ENCODE results near the gene ZXDC. TPM values are rescaled to one million over a fixed set of nuclear protein-coding genes. Genes with fewer than 3 reads are reported as not detected.
A peak's percentile ranks its signal among the peaks of the same experiment; 100 is the strongest.

The ZXDC gene
- total RNA-seq, 1 experiment from 2014 or later = 33.3 TPM

- ChIA-PET CTCF (no interaction called here), POLR2A (no interaction called here)
- Histone ChIP-seq H3K9me3 (ENCODE audit: control insufficient read depth, insufficient read depth, low read depth, low read length) (no peaks in the 10 kb centered on the region), H3K4me3 (ENCODE audit: low read depth in 2 of 2, low read length in 2 of 2) (no peak overlapping the region), H3K27ac (ENCODE audit: low read length) (no peak overlapping the region), H3K36me3 (ENCODE audit: control insufficient read depth, insufficient read depth, low read length) (peaks cover 34% of the 10 kb centered on the region), H3K27me3 (ENCODE audit: control insufficient read depth, insufficient read depth, low read length) (no peaks in the 10 kb centered on the region), H3K4me1 (ENCODE audit: control insufficient read depth, insufficient read depth, low read length) (no peaks in the 10 kb centered on the region)
- DNase-seq (ENCODE audit: low read depth, low spot score) (no peak), ATAC-seq (no peak)
- intact Hi-C loops (cut with micrococcal nuclease; ENCODE audit: unreplicated experiment) (no loop called here), in situ Hi-C loops (cut with HindIII; ENCODE audit: low pct_unique_long_range_greater_than_20kb, low sequenced_read_pairs) (no loop called here)
- TSS peak; percentile 2 for BruUV-seq (replicated peaks)
- TF ChIP-seq REST (IDR thresholded peaks at IDR 0.05; ENCODE audit: insufficient read depth in 1 of 2, low read depth in 2 of 2, low read length in 1 of 2) (no peak), POLR2AphosphoS5 (IDR thresholded peaks at IDR 0.05; ENCODE audit: low read depth, low read length) (no peak), SIN3A (IDR thresholded peaks at IDR 0.05; ENCODE audit: borderline replicate concordance, insufficient read depth, low read depth, low read length) (no peak), TCF7L2 (IDR thresholded peaks at IDR 0.05; ENCODE audit: low read depth, low read length) (no peak), CTCF (IDR thresholded peaks at IDR 0.05) (no peak)
Measured at GRCh38 chr3:126463521-126463920, 12.2 kb downstream of the ZXDC start.

GRCh38 chr3:126461450-126462070 is 14.1 kb downstream of the ZXDC start:
- Histone ChIP-seq H3K27me3 (ENCODE audit: control insufficient read depth, insufficient read depth, low read length) (no peaks in the 10 kb centered on the region), H3K36me3 (ENCODE audit: control insufficient read depth, insufficient read depth, low read length) (peaks cover 31% of the 10 kb centered on the region), H3K4me1 (ENCODE audit: control insufficient read depth, insufficient read depth, low read length) (no peaks in the 10 kb centered on the region), H3K9me3 (ENCODE audit: control insufficient read depth, insufficient read depth, low read depth, low read length) (no peaks in the 10 kb centered on the region), H3K4me3 (ENCODE audit: low read depth in 2 of 2, low read length in 2 of 2) (no peak overlapping the region), H3K27ac (ENCODE audit: low read length) (no peak overlapping the region)
- intact Hi-C loops (cut with micrococcal nuclease; ENCODE audit: unreplicated experiment) = no loop called here
- ATAC-seq = no peak
- in situ Hi-C loops (cut with HindIII; ENCODE audit: low pct_unique_long_range_greater_than_20kb, low sequenced_read_pairs) = no loop called here
- DNase-seq (ENCODE audit: low read depth, low spot score) = no peak
- ChIA-PET POLR2A (interaction anchor here (0.7 kb wide), 1 partner anchor 177 kb away, joined by 3 read pairs; no protein-coding TSS in a partner anchor), CTCF (no interaction called here)
- no TSS peak for BruUV-seq (replicated peaks)
- TF ChIP-seq CTCF (IDR thresholded peaks at IDR 0.05) = no peak
- TF ChIP-seq TCF7L2 (IDR thresholded peaks at IDR 0.05; ENCODE audit: low read depth, low read length) = no peak
- no peak for TF ChIP-seq SIN3A (IDR thresholded peaks at IDR 0.05; ENCODE audit: borderline replicate concordance, insufficient read depth, low read depth, low read length)
- TF ChIP-seq REST (IDR thresholded peaks at IDR 0.05; ENCODE audit: insufficient read depth in 1 of 2, low read depth in 2 of 2, low read length in 1 of 2) = no peak

Data from Panc1 (cell line).